Sigmoid colon (tissue), 7 donors: Measurements from ENCODE around the gene ATP9A. TPM values are rescaled to one million over a fixed set of nuclear protein-coding genes. Genes with fewer than 3 reads are reported as not detected.

Experiments
- DNase-seq: peaks from one replicate; pipeline ENCODE4 v3.0.0-alpha.2; 2019
- H3K27ac ChIP-seq, 4 donors: fragments of 200-600 bp; sonication (generic); one replicate each; pipeline ENCODE4 v1.5.1; 2016 to 2019; ENCODE audit warnings: mild to moderate bottlenecking in 1 of 4
- H3K27me3 ChIP-seq, 3 donors: fragments of 200-600 bp; sonication (generic); one replicate each; pipeline ENCODE4 v1.5.1; 2019; ENCODE audit warnings: mild to moderate bottlenecking in 1 of 3
- H3K36me3 ChIP-seq, 4 donors: fragments of 200-600 bp; sonication (generic); one replicate each; pipeline ENCODE4 v1.5.1; 2016 to 2019
- H3K4me1 ChIP-seq, 4 donors: fragments of 200-600 bp; sonication (generic); one replicate each; pipeline ENCODE4 v1.5.1; 2017 to 2019
- H3K4me3 ChIP-seq, 4 donors: fragments of 200-600 bp; sonication (generic); one replicate each; pipeline ENCODE4 v1.5.1; 2017 to 2019; ENCODE audit warnings: mild to moderate bottlenecking in 2 of 4, moderate library complexity in 1 of 4
- H3K9me3 ChIP-seq, 4 donors: fragments of 200-600 bp in 3 of 4; sonication (generic) in 3 of 4; one replicate each; pipeline versions ENCODE4 v1.5.1 to v1.6.1; 2013 to 2019
- EP300 ChIP-seq, 4 donors: sonication (generic); formaldehyde crosslinking; IDR thresholded peaks; one replicate each; pipeline ENCODE4 v1.6.1; 2017; ENCODE audit warnings: antibody characterized with exemption in 4 of 4
- POLR2A ChIP-seq, 2 donors: fragments of 450-650 bp; IDR thresholded peaks; one replicate each; pipeline ENCODE4 v1.6.1; 2016; ENCODE audit warnings: antibody characterized with exemption in 2 of 2, mild to moderate bottlenecking in 2 of 2, moderate library complexity in 2 of 2
- POLR2AphosphoS5 ChIP-seq, 4 donors: sonication (generic); formaldehyde crosslinking; IDR thresholded peaks; one replicate each; pipeline ENCODE4 v1.6.1; 2017; ENCODE audit warnings: antibody characterized with exemption in 4 of 4
- WGBS, 2 donors: extraction: QIAGEN DNeasy Blood & Tissue Kit; methylation state at CpG; one replicate each; pipeline ENCODE4 v1.1.7; 2013; 5-methylcytosine and 5-hydroxymethylcytosine counted together
- intact Hi-C: fragments of 100-400 bp; cut with DNase I; formaldehyde crosslinking; loops from one replicate; pipeline ENCODE4 v1.15.1; 2023
- polyA plus RNA-seq, 3 donors: library from polyadenylated mRNA; stranded (reverse); fragments of 200-250 nt; gene quantifications; one replicate each; pipeline ENCODE4 v1.2.3, GENCODE V29; 2013
- total RNA-seq, 4 donors: library from RNA; depleted of rRNA; stranded (reverse); fragments of >200 nt; gene quantifications; one replicate each; pipeline ENCODE4 v1.1.0, GENCODE V29; 2016
- TF ChIP-seq, protein P1 (sequence below), 4 experiments: fragments of 450-650 bp in 3 of 4; fragments of 200-600 bp in 1 of 4; IDR thresholded peaks; one replicate each; pipeline ENCODE4 v1.5.1; 2016 to 2019; ENCODE audit warnings: antibody characterized with exemption in 4 of 4, mild to moderate bottlenecking in 3 of 4, moderate library complexity in 2 of 4
- donor health status: healthy with polysubstance abuse.
- donor health status: Bipolar disorder and iron deficiency.
- donor health status: healthy.

The ATP9A gene
- total and polyA plus RNA-seq, 7 donors: 4.2 to 34.8 (median 31.0) TPM

DNA sequence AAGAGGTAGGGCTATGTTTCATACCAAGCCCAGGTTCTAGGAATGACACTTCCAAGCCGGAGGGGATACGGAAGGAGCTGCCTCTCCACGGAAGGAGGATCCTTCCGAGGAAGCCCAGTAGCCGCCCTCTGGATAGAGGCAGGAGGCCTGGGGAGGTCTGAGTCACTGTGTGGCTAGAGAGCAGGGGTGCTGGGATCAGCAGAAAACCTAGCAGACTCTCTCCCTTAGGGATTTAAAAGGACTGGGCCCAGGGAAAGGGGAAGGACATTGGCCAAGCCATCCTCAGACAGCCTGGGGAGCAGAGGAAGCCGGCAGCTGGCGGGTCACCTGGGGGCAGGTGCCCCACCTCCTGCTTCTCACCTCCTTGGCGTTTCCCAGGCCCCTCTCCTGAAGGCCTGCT lies 189.1 kb downstream of the ATP9A start:
- no peak overlapping the region for H3K27ac ChIP-seq
- no peaks in the 10 kb centered on the region for H3K9me3 ChIP-seq
- H3K36me3 ChIP-seq: no peaks in the 10 kb centered on the region
- no peak for TF ChIP-seq POLR2A (IDR thresholded peaks at IDR 0.05)
- TF ChIP-seq EP300 (IDR thresholded peaks at IDR 0.05): no peak
- no peak for TF ChIP-seq POLR2AphosphoS5 (IDR thresholded peaks at IDR 0.05)
- TF ChIP-seq, protein P1, sequence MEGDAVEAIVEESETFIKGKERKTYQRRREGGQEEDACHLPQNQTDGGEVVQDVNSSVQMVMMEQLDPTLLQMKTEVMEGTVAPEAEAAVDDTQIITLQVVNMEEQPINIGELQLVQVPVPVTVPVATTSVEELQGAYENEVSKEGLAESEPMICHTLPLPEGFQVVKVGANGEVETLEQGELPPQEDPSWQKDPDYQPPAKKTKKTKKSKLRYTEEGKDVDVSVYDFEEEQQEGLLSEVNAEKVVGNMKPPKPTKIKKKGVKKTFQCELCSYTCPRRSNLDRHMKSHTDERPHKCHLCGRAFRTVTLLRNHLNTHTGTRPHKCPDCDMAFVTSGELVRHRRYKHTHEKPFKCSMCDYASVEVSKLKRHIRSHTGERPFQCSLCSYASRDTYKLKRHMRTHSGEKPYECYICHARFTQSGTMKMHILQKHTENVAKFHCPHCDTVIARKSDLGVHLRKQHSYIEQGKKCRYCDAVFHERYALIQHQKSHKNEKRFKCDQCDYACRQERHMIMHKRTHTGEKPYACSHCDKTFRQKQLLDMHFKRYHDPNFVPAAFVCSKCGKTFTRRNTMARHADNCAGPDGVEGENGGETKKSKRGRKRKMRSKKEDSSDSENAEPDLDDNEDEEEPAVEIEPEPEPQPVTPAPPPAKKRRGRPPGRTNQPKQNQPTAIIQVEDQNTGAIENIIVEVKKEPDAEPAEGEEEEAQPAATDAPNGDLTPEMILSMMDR (IDR thresholded peaks at IDR 0.05): no peak
- 81 to 82% methylated on average over 8 of the region's 8 CpGs for WGBS, 2 donors
- intact Hi-C loops: no loop called here
- no peak for DNase-seq
- no peaks in the 10 kb centered on the region for H3K27me3 ChIP-seq
- H3K4me3 ChIP-seq: no peak overlapping the region
- H3K4me1 ChIP-seq: no peaks in the 10 kb centered on the region

DNA sequence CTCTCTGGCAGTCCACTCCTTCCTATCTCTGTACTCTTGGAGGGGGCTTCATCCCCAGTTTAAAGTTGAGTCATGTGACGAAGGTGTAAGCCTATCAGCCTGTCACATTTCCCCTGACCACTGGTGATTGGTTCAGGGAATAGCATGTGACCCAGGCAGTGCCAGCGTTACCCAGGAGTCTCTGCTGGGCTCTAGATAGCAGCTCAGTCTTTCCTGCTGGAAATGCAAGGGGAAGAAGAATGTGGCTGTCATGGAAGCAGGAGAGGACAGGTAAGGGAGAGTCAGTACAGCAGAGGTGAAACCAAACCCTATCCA lies 190.1 kb downstream of the ATP9A start:
- H3K9me3 ChIP-seq: no peaks in the 10 kb centered on the region
- no peaks in the 10 kb centered on the region for H3K36me3 ChIP-seq
- TF ChIP-seq, protein P1 (IDR thresholded peaks at IDR 0.05): no peak
- TF ChIP-seq POLR2A (IDR thresholded peaks at IDR 0.05): no peak
- TF ChIP-seq POLR2AphosphoS5 (IDR thresholded peaks at IDR 0.05): no peak
- no peak for TF ChIP-seq EP300 (IDR thresholded peaks at IDR 0.05)
- no peak overlapping the region for H3K27ac ChIP-seq
- H3K4me1 ChIP-seq: no peaks in the 10 kb centered on the region
- no peaks in the 10 kb centered on the region for H3K27me3 ChIP-seq
- no peak for DNase-seq
- no peak overlapping the region for H3K4me3 ChIP-seq
- WGBS, 2 donors: 80 to 93% methylated on average over 2 of the region's 2 CpGs
- intact Hi-C loops: no loop called here

DNA sequence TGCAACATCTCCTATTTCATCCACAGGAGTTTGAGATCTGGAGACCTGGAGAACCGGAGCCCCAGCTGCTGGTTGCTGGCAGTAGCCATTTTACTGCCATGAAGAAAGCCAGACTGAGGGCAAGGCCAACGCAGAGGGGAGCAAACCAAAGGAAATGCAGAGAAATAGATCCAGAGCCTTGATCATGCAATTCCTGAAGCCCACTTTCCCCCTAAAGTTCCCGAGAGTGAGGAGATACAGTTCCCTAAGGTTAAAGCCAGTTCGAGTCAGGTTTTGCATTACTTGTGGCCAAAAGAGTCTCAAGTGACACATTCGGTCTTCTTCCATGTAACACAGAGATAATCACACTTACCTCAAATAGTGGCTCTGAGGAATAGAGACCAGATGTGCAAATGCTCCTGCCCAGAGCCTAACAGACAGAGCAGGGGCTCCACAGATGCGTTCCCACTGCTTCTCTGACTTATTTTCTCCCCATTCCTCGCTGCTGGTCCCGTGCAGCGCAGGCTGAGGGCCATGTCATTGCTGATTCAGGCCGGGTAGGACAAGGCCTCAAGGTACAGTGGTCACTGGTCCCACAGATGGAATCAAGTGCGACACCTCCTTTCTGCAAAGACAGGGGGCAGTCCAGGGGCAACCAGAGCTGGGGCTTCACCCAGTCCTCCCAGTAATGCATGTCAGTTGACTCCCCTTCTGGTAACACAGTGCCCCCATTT lies 190.6 kb downstream of the ATP9A start:
- H3K4me1 ChIP-seq: no peaks in the 10 kb centered on the region
- WGBS, 2 donors: 93 to 94% methylated on average over 11 of the region's 11 CpGs
- no peaks in the 10 kb centered on the region for H3K9me3 ChIP-seq
- H3K4me3 ChIP-seq: no peak overlapping the region
- no peaks in the 10 kb centered on the region for H3K36me3 ChIP-seq
- no peak for TF ChIP-seq EP300 (IDR thresholded peaks at IDR 0.05)
- no peak for TF ChIP-seq POLR2AphosphoS5 (IDR thresholded peaks at IDR 0.05)
- TF ChIP-seq, protein P1 (IDR thresholded peaks at IDR 0.05): no peak
- no peak for TF ChIP-seq POLR2A (IDR thresholded peaks at IDR 0.05)
- intact Hi-C loops: no loop called here
- DNase-seq: no peak
- no peak overlapping the region for H3K27ac ChIP-seq
- H3K27me3 ChIP-seq: no peaks in the 10 kb centered on the region

DNA sequence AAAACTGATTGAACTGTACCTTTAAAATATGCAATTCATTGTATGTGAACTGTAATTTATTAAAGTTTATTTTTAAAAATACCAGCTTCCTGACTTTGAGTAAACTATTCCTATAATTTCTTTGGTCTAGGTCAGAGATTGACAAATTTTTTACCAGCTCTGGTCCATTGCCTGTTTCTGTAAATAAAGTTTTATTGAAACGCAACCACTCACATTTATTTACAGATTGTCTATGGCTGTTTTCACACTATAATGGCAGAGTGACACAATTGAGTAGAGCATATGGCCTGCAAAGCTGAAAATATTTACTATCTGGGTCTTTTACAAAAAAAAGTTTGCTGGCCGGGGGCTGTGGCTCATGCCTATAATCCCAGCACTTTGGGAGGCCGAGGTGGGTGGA lies 192.7 kb downstream of the ATP9A start:
- 87 to 91% methylated on average over 3 of the region's 3 CpGs for WGBS, 2 donors
- H3K36me3 ChIP-seq: no peaks in the 10 kb centered on the region
- H3K27ac ChIP-seq: no peak overlapping the region
- no peak for DNase-seq
- no peaks in the 10 kb centered on the region for H3K27me3 ChIP-seq
- no peaks in the 10 kb centered on the region for H3K9me3 ChIP-seq
- H3K4me1 ChIP-seq: peaks cover 0 to 6% (median 3%) of the 10 kb centered on the region in 4 donors
- TF ChIP-seq, protein P1 (IDR thresholded peaks at IDR 0.05): no peak
- intact Hi-C loops: no loop called here
- no peak overlapping the region for H3K4me3 ChIP-seq
